ENCODE results near the gene VKORC1.

VKORC1 gene

DNA sequence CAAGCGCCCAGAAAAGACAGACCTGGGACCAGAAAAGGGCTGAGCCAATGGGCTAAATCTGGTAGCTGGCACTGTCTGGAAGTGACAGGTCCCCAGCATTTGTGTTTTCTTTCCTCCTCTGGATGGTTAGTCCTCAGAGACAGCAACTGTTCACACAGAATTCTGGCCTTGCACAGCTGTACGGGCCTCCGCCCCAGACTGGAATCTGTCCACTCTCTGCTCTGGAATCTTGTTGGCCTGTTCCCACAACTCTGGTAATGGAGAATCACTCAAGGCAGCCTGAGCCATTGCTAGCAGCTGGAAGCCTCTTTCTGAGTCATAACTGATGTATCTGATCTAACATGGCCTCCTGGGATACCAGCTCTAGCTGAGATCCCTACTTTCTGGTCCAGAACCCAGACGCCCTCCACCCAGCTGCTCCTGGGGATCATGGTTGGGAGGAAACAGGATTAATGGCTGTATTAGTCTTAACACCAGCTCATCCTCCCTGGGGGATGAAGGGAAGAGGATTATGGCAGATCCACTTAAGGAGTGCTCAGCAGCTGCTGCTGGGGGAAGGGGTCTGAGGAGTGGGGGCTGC lies 29.6 kb downstream of the VKORC1 start:
- ATAC-seq (ENCODE audit: low read depth) (peak; percentile 97), DNase-seq (ENCODE audit: low spot score) (no peak)

DNA sequence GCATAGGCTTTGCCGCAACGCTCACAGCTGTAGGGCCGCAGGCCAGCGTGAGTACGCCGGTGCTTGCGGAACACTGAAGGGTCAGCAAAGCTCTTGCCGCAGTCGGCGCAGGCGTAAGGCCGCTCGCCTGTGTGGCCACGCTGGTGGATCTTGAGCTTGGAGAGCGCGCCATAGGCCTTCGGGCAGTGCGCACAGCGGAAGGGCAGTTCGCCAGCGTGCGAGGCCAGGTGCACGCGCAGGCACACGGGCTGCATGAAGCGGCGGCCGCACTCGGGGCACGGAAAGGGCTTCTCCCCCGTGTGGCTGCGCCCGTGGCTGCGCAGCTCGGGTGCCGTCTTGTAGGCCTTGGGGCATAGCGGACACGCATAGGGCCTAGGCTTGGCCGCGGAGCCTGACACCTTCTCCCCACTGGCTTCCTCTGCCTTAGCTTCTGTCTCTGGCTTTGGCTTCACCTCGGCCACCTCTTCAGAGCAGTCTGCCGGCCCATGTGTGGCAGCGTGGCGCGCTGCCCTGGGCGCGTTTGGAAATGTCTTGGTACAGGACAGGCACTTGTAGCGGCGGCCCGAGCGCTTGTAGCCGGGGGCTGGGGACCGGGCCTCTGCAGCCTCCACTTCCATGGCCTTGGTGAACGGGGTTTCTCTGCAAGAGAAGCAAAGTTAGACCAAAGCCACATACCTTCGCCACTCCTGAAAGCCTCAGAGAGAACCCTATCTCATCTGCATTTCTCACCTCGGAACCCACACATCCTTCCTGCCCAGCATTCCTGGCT lies 30.6 kb downstream of the VKORC1 start:
- Histone ChIP-seq H3K27ac (ENCODE audit: poor library complexity, severe bottlenecking) (peak overlapping the region; percentile 60), H3K27me3 (ENCODE audit: insufficient read depth, poor library complexity, severe bottlenecking) (no peaks in the 10 kb centered on the region), H3K9me3 (ENCODE audit: severe bottlenecking) (no peaks in the 10 kb centered on the region), H3K4me1 (ENCODE audit: insufficient read depth, poor library complexity, severe bottlenecking) (peaks cover 9% of the 10 kb centered on the region), H3K4me3 (ENCODE audit: severe bottlenecking) (no peak overlapping the region), H3K36me3 (ENCODE audit: low read depth) (peaks cover 29% of the 10 kb centered on the region)
- no peak for ATAC-seq (ENCODE audit: low read depth)
- DNase-seq (ENCODE audit: low spot score): no peak
- no peak for TF ChIP-seq CTCF (IDR thresholded peaks at IDR 0.05; ENCODE audit: poor library complexity, severe bottlenecking)

More for the DNA sequence above, 29.6 kb downstream of the VKORC1 start:
- H3K4me3 ChIP-seq (ENCODE audit: severe bottlenecking): no peak overlapping the region
- H3K9me3 ChIP-seq (ENCODE audit: severe bottlenecking): no peaks in the 10 kb centered on the region
- no peak for TF ChIP-seq CTCF (IDR thresholded peaks at IDR 0.05; ENCODE audit: poor library complexity, severe bottlenecking)
- H3K27ac ChIP-seq (ENCODE audit: poor library complexity, severe bottlenecking): peak overlapping the region; percentile 60
- no peaks in the 10 kb centered on the region for H3K27me3 ChIP-seq (ENCODE audit: insufficient read depth, poor library complexity, severe bottlenecking)
- H3K4me1 ChIP-seq (ENCODE audit: insufficient read depth, poor library complexity, severe bottlenecking): peaks cover 9% of the 10 kb centered on the region
- H3K36me3 ChIP-seq (ENCODE audit: low read depth): peaks cover 27% of the 10 kb centered on the region

DNA sequence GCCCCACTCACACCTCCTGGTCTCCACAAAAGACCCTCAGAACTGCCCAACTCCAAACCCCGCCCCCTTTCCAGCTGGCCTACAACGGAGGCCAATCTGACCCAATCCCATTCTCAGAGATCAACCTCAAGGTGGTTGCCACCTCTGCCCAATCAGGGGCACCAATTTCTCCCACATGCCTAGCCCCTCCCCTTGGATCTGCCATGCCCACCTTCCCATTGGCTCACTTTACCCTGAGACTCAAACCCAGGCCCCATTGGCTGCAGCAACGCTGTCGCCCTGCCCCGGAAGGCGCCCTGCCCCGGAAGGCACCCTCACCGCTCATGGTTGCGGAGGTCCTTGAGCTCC lies 31.1 kb downstream of the VKORC1 start:
- H3K27ac ChIP-seq (ENCODE audit: poor library complexity, severe bottlenecking): no peak overlapping the region
- no peak for TF ChIP-seq CTCF (IDR thresholded peaks at IDR 0.05; ENCODE audit: poor library complexity, severe bottlenecking)
- H3K27me3 ChIP-seq (ENCODE audit: insufficient read depth, poor library complexity, severe bottlenecking): no peaks in the 10 kb centered on the region
- no peak overlapping the region for H3K4me3 ChIP-seq (ENCODE audit: severe bottlenecking)
- peaks cover 29% of the 10 kb centered on the region for H3K36me3 ChIP-seq (ENCODE audit: low read depth)
- no peaks in the 10 kb centered on the region for H3K9me3 ChIP-seq (ENCODE audit: severe bottlenecking)
- no peak for DNase-seq (ENCODE audit: low spot score)
- no peak for ATAC-seq (ENCODE audit: low read depth)
- peaks cover 9% of the 10 kb centered on the region for H3K4me1 ChIP-seq (ENCODE audit: insufficient read depth, poor library complexity, severe bottlenecking)

GRCh38 chr16:31061813-31062440 lies 32.7 kb downstream of the VKORC1 start:
- Histone ChIP-seq H3K27ac (ENCODE audit: poor library complexity, severe bottlenecking) (no peak overlapping the region), H3K4me1 (ENCODE audit: insufficient read depth, poor library complexity, severe bottlenecking) (peaks cover 9% of the 10 kb centered on the region), H3K4me3 (ENCODE audit: severe bottlenecking) (no peak overlapping the region), H3K27me3 (ENCODE audit: insufficient read depth, poor library complexity, severe bottlenecking) (no peaks in the 10 kb centered on the region), H3K9me3 (ENCODE audit: severe bottlenecking) (no peaks in the 10 kb centered on the region), H3K36me3 (ENCODE audit: low read depth) (peaks cover 26% of the 10 kb centered on the region)
- no peak for TF ChIP-seq CTCF (IDR thresholded peaks at IDR 0.05; ENCODE audit: poor library complexity, severe bottlenecking)
- ATAC-seq (ENCODE audit: low read depth): no peak
- DNase-seq (ENCODE audit: low spot score): peak; percentile 57
